Thymus (tissue), 11 donors: ENCODE measurements around the gene VTI1A. TPM values are rescaled to one million over a fixed set of nuclear protein-coding genes. Genes with fewer than 3 reads are reported as not detected.

Experiments
- DNase-seq, 9 donors: peaks; one replicate each; pipeline ENCODE4 v3.0.0-alpha.2; 2013; ENCODE audit warnings: low spot score in 9 of 9, low read depth in 6 of 9, missing footprints in 1 of 9
- H3K27ac ChIP-seq, 2 donors: one replicate each; pipeline ENCODE4 v1.5.1; 2013; ENCODE audit warnings: control low read depth in 1 of 2, low read depth in 1 of 2, low read length in 1 of 2, mild to moderate bottlenecking in 1 of 2, moderate library complexity in 1 of 2
- H3K27me3 ChIP-seq, 2 donors: one replicate each; pipeline ENCODE4 v1.5.1; 2013; ENCODE audit warnings: low read length in 1 of 2; ENCODE audit not compliant: control insufficient read depth in 2 of 2, insufficient read depth in 1 of 2
- H3K36me3 ChIP-seq, 2 donors: one replicate each; pipeline ENCODE4 v1.5.1; 2013; ENCODE audit warnings: low read length in 1 of 2, mild to moderate bottlenecking in 1 of 2, moderate library complexity in 1 of 2; ENCODE audit not compliant: control insufficient read depth in 2 of 2, insufficient read depth in 2 of 2
- H3K4me1 ChIP-seq, 2 donors: one replicate each; pipeline ENCODE4 v1.5.1; 2013; ENCODE audit warnings: low read length in 2 of 2; ENCODE audit not compliant: control insufficient read depth in 2 of 2, insufficient read depth in 2 of 2
- H3K4me3 ChIP-seq, 2 donors: one replicate each; pipeline ENCODE4 v1.5.1; 2013; ENCODE audit warnings: low read length in 2 of 2, control low read depth in 1 of 2, mild to moderate bottlenecking in 1 of 2
- H3K9me3 ChIP-seq, 2 donors: one replicate each; pipeline ENCODE4 v1.5.1; 2013; ENCODE audit warnings: low read length in 1 of 2, mild to moderate bottlenecking in 1 of 2; ENCODE audit not compliant: control insufficient read depth in 2 of 2, insufficient read depth in 1 of 2
- WGBS: extraction: QIAGEN DNeasy Blood & Tissue Kit; methylation state at CpG from one replicate; pipeline ENCODE4 v1.1.7; 2013; 5-methylcytosine and 5-hydroxymethylcytosine counted together
- polyA plus RNA-seq: library from polyadenylated mRNA; stranded (reverse); fragments of 200-250 nt; gene quantifications from one replicate; pipeline ENCODE4 v1.2.3, GENCODE V29; 2013
- total RNA-seq: library from RNA; stranded (reverse); fragments of 120-200 nt; gene quantifications from one replicate; pipeline ENCODE4 v1.2.4, GENCODE V29; 2013
- donor health status: healthy.

The VTI1A gene
- total and polyA plus RNA-seq, 2 donors, result 15.9 to 27.0 TPM

GRCh38 chr10:112805701-112806100 lies 358.7 kb downstream of the VTI1A start:
- H3K4me3 ChIP-seq, result no peak overlapping the region
- DNase-seq, result no peak
- H3K36me3 ChIP-seq, result no peaks in the 10 kb centered on the region
- H3K9me3 ChIP-seq, result no peaks in the 10 kb centered on the region
- no peaks in the 10 kb centered on the region for H3K27me3 ChIP-seq
- no peak overlapping the region for H3K27ac ChIP-seq
- WGBS, result 99% methylated on average over 6 of the region's 6 CpGs
- no peaks in the 10 kb centered on the region for H3K4me1 ChIP-seq

DNA sequence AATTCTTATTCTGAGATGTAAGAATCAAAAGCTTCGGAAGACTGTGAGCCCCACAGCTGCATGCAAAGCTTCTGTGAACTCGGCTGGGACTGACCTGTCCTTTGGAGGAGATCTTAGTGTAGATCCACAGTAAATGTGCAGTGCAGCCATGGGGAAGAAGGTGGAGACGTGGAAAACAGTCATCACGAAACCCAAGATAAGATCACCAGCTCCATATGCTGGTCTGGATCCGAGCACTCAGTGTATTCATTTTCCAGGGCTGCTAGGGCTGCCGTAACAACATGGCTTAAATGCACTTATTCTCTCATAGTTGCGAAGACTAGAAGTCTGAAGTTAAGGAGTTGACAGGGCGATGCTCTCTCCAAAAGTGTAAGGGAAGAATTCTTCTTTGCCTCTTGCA lies 360.0 kb downstream of the VTI1A start:
- no peak overlapping the region for H3K4me3 ChIP-seq
- H3K36me3 ChIP-seq, result no peaks in the 10 kb centered on the region
- no peak overlapping the region for H3K27ac ChIP-seq
- no peaks in the 10 kb centered on the region for H3K27me3 ChIP-seq
- WGBS, result 99% methylated on average over 8 of the region's 8 CpGs
- H3K9me3 ChIP-seq, result no peaks in the 10 kb centered on the region
- H3K4me1 ChIP-seq, result no peaks in the 10 kb centered on the region
- no peak for DNase-seq

- H3K9me3 ChIP-seq, result no peaks in the 10 kb centered on the region
- H3K4me1 ChIP-seq, result peaks cover 0 to 13% of the 10 kb centered on the region in 2 donors
- no peaks in the 10 kb centered on the region for H3K36me3 ChIP-seq
- WGBS, result 97% methylated on average over 4 of the region's 4 CpGs
- H3K27ac ChIP-seq, result no peak overlapping the region
- no peak overlapping the region for H3K4me3 ChIP-seq
- no peaks in the 10 kb centered on the region for H3K27me3 ChIP-seq
- no peak for DNase-seq
Measured at GRCh38 chr10:112809736-112810135, 362.7 kb downstream of the VTI1A start.

- H3K9me3 ChIP-seq, result no peaks in the 10 kb centered on the region
- peaks cover 0 to 21% of the 10 kb centered on the region in 2 donors for H3K4me1 ChIP-seq
- no peak overlapping the region for H3K4me3 ChIP-seq
- DNase-seq, result no peak
- H3K27me3 ChIP-seq, result no peaks in the 10 kb centered on the region
- peaks cover 2 to 4% of the 10 kb centered on the region in 2 donors for H3K36me3 ChIP-seq
- H3K27ac ChIP-seq, result no peak overlapping the region
- 93% methylated on average over 10 of the region's 10 CpGs for WGBS
Measured at GRCh38 chr10:112810711-112811151, 363.7 kb downstream of the VTI1A start.

DNA sequence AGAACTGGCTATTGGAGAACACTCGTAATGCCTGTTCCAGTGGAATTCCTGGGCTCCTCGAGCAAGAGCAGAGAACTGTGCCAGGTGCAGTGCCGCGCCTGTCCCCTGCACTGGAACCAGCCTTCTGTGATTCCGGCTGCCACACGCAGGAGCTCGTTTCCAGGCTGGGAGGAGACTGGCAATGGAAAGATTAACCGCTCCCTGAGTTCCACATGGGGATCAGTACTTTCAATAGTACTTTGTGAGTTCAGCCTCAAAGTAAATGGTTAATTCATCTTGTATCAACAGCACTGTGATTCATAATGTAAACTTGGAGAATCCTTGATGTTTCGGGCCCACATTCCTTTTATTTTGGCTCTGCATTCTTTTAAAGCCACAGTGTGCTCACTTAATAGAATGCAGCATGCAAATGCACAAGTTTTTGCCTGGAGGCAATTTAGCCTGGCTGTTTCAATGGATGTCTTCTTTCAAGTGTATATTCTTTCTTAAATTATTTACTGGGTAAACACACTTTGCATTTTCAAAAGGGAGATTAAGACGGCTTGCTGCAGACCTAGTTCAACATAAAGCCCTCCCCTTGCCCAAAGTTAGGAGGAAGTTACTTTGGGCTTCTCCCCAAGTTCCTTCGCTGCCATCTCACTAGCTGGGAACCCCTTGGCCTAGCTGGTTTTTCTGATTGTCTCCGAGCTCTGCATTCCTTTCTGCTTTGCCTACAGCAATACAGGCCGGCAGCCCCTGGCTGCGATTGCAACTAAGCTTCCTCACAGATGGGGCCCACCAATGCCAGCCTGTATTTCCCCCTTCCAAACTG lies 364.9 kb downstream of the VTI1A start:
- WGBS, result 90% methylated on average over 14 of the region's 14 CpGs
- Histone ChIP-seq H3K36me3 (peaks cover 3 to 4% of the 10 kb centered on the region in 2 donors), H3K27ac (no peak overlapping the region), H3K9me3 (no peaks in the 10 kb centered on the region), H3K4me1 (peaks cover 0 to 22% of the 10 kb centered on the region in 2 donors), H3K27me3 (no peaks in the 10 kb centered on the region), H3K4me3 (no peak overlapping the region)
- DNase-seq, result no peak

GRCh38 chr10:112812586-112812985 lies 365.6 kb downstream of the VTI1A start:
- H3K4me3 ChIP-seq, result no peak overlapping the region
- peaks cover 3 to 4% of the 10 kb centered on the region in 2 donors for H3K36me3 ChIP-seq
- no peaks in the 10 kb centered on the region for H3K27me3 ChIP-seq
- 99% methylated on average over 3 of the region's 3 CpGs for WGBS
- no peak overlapping the region for H3K27ac ChIP-seq
- no peaks in the 10 kb centered on the region for H3K9me3 ChIP-seq
- DNase-seq, result no peak
- peaks cover 0 to 22% of the 10 kb centered on the region in 2 donors for H3K4me1 ChIP-seq

DNA sequence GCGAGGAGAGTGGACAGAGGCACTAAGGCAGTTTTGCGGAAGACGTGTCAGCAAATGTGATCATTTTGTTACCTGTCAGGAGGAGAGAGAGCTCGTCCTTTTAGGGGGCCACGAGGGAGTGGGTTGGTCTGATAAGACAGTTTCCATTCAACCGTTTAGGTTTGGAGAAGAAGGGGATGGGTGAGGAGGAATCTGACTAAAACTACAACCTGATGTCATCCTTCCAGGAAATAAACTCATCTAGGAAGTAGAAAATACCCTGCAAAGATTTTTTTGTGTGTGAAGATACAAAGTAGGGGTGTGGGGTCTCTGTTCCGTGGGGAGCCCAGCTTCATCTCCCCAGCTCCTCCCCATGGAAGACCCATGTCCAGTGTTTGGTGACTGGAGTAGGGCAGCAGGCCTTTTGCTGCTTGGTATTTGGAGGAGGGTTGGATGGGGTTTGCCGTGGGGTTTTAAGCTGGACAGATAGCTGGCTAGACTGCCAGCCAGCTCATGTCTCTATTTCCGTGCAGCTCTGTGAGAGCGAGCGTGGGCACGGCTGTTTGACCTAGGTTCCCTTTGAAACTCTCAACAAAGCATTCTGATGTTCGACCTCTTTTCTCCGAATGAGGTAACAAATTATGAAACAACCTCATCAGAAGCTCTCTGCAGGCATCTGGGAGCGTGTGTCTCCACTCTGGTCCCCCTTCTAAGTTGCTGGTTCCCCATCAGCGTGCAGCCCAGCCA lies 367.0 kb downstream of the VTI1A start:
- Histone ChIP-seq H3K36me3 (peaks cover 3 to 4% of the 10 kb centered on the region in 2 donors), H3K27ac (no peak overlapping the region), H3K4me3 (no peak overlapping the region), H3K9me3 (no peaks in the 10 kb centered on the region), H3K27me3 (no peaks in the 10 kb centered on the region), H3K4me1 (peaks cover 0 to 22% of the 10 kb centered on the region in 2 donors)
- 97% methylated on average over 16 of the region's 16 CpGs for WGBS
- no peak for DNase-seq

DNA sequence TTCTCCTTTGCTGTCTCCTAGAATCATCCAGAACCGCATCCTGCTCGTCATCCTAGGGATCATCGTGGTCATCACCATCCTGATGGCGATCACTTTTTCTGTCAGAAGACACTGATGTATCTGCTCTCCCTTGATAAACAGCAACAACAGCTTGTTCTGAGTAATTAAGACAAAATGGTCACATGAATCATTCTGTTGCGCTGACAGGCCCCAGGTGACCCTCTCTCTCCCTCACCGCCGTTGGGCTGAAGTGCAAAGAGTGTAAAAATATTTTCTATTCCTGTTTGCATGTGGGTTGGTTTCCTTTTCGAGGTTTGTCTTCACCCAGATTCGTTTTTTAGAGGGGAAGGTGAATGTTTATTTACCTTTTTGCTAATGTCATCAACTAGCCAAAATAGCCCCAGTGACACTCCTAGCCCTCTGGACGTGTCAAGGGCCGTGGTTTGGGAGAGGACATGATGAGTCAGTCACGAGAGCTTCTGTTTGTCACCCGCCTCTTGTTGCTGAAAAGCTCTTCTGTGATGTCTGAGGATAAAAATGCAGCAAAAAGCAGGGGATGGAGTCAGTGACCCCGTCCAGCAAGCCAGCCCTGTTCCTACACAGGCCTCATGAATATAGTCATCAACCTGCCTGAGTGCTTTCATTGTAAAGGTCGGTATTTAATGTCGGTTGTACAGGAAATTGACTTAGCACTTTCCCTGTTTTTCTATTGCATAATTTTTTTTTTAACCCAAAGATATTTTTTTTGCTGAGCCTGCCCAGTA lies 368.4 kb downstream of the VTI1A start:
- DNase-seq, result no peak
- no peaks in the 10 kb centered on the region for H3K27me3 ChIP-seq
- 57% methylated on average over 16 of the region's 16 CpGs for WGBS
- no peak overlapping the region for H3K27ac ChIP-seq
- peaks cover 3 to 4% of the 10 kb centered on the region in 2 donors for H3K36me3 ChIP-seq
- H3K9me3 ChIP-seq, result no peaks in the 10 kb centered on the region
- peaks cover 0 to 22% of the 10 kb centered on the region in 2 donors for H3K4me1 ChIP-seq
- no peak overlapping the region for H3K4me3 ChIP-seq
